Hematopoietic multipotent progenitor cell treated with erythropoietin and hydrocortisone succinate and interleukin-3 and kit ligand, for 6 days (in vitro differentiated cells): ENCODE measurements around the gene UBE4B.
A peak's percentile ranks its signal among the peaks of the same experiment; 100 is the strongest.
"Not testable (repeated sequence)": the region's sequence is repeated elsewhere in the genome, so short reads cannot be mapped to it uniquely, and the experiment has no call there.

ENCODE experiments used
- DNase-seq: peaks from one replicate; pipeline ENCODE4 v3.0.0-alpha.2; 2015

Gene UBE4B

DNA sequence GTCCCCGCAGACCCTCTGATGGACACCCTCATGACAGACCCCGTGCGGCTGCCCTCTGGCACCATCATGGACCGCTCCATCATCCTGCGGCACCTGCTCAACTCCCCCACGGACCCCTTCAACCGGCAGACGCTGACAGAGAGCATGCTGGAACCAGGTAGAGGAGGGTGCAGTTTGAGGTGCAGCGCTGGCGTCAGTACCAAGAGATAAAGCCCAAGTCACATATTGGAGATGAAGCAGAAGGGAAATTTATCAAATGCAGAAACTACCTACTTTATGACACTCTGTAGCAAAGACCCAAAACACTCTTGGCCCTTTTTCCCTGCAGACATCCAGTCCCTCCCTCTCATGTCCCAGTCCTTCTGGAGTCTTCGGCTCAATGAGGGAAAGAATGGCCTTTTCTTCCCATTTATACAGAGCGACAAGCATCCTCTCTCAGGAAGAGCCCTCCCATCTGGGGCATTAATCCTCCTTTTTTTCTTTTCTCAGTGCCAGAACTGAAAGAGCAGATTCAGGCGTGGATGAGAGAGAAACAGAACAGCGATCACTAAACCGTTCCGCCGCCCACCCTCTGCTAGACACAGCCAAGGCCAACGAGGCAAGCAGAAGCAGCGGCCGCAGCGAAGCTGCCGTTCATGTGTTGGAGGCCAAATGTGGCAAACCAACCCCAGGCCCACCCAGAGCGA lies 146.8 kb downstream of the UBE4B start:
- no peak for DNase-seq

DNA sequence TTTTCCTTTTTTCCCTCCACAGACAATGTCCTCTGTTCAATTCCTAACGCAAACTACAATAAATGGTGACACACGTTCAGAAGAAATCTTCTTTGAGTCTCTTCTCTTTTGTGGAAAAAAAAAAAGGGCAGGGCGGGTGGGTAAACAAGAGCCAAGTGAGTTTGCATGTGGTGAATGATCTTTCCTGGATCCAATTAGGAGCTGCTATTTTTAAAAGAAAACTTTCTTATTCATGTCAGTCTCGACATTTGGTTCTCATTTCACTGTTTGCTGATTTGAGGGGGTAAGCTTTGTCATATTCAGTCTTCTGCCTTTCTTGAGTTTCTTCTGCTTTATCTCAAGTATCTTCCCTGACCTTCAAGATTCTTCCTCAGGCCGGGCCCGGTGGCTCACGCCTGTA lies 148.4 kb downstream of the UBE4B start:
- no peak for DNase-seq

DNA sequence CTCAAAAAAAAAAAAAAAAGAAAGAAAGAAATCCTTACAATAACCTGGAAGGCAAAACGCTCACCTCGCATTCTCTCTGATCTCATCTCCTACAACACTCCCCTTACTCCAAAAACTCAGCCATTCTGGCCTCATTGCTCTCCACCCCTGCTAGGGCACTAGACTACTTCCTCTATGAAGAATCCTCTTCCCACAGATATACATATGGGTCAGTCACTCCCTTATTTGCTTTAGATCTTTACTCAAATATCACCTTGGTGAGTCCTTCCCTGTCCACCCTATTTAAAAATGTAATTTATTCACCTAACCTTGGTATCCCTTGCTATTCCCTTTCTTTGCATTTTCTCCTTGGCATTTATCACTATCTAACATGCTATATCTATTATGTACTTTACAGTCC lies 153.0 kb downstream of the UBE4B start:
- no peak for DNase-seq

DNA sequence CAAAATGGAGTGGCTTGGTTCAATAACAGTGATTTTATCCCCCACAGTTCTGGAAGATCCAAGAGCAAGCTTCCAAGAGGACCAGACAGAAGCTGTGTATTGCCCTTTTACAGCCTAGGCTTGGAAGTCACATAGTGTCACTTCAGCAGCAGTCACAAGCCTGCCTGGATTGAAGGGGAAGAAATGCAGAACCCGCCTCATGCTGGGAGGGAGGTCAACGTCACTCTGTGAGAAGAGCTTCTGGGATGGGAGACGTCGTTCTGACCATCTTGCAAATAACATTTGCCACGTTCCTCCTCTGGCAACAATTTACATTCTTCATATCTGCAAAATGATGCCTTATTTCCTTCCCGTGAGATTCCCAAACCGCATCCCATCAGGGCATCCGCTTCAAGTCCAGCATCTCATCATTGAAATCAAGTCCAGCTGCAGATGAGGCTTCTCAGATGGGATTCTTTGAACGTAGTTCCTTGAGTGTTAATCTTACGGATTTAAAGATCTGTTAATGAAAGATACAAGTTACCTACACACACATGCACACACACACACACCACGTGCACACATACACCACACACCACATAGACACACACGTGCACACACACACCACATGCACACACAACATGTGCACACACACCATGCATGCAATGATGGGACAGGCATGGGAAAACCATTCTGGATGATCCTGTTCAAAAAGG lies 153.7 kb downstream of the UBE4B start:
- no peak for DNase-seq

DNA sequence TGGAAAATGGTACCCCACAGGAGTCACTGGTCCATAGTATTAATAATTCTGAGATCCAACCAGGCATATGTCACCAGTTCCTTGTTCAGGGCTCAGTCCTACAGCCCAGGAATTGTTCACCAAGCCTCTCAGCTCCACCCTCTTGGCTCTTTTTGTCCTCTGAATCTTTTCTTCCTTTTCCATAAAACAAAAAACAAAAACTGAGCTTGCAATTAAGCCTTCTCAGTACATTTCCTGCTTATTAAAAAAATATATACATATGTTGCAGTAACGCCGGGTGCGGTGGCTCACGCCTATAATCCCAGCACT lies 154.2 kb downstream of the UBE4B start:
- DNase-seq, result no peak

DNA sequence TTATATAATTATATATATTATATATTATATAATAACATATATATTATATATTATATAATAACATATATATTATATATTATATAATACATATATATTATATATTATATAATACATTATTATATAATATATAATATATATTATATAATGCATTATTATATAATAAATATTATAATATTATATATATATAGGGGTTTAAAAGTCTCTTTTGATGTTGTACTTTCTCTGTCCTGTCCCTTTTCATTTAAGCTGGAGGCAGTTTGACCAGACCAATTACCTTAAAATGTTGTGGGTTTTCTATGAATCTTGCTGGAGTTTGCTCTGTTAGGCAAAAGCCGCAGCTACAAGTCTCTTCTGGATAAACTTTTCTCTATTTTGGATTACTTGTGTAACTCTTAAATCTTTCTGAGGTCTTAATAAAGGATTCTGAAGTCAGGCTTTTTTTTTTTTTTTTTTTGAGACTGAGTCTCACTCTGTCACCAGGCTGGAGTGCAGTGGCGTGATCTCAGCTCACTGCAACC lies 155.4 kb downstream of the UBE4B start:
- peak; percentile 9 for DNase-seq

DNA sequence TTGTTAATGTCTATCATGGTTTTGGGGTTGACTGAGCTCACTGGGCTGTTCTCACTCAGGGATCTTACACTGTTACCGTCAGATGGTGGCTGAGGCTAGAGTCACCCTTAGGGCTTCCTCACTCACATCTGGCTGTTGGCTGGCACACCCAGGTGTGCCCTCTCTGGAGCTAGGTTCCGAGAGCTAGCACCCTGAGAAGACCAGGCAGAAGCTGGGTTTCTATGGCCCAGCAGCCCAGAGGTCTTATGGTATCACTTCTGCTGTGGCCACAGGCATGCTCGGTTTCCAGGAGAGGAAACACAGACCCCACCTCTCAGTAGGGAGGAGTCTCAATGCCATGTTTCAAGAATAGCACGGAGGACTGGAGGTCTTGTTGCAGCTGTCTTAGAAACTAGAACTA lies 156.9 kb downstream of the UBE4B start:
- DNase-seq, result no peak

DNA sequence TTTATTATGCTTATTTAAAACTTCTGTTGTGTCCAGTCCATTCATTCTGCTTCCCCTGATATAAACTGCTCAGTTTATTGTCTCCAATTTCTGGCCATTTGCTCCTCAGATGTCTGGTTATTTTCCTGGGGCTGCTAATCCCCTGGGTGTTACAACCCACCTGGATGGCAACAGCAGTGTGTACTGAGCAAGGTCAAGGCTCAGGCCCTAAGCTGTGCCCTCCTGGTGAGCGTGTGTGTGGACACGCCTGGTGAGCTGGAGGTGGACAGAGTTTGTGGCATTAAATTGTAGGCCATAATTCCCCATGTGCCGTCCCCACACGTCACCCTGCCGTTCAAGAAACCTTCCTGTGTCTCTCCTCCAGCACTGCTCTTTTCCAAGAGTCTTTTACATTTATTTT lies 159.5 kb downstream of the UBE4B start:
- DNase-seq, result no peak

DNA sequence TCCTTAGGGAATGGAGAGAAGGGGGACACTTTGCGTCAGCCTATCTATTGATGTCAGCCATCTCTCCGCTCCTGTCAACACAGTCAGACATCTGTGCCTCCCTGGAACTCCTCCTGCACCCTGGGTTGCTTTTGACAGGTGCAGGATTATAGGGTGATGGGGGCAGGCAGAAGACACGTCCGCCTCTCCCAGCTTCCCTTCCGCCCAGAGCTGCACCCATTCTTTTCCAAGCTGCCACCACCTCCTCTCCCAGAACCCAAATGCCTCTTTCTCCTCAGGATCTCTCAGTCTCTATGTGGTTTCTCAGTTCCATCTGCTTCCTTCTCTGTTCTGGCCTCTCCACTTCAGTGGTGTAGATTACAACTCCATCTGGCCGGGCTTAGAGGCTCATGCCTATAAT lies 160.5 kb downstream of the UBE4B start:
- DNase-seq, result no peak

DNA sequence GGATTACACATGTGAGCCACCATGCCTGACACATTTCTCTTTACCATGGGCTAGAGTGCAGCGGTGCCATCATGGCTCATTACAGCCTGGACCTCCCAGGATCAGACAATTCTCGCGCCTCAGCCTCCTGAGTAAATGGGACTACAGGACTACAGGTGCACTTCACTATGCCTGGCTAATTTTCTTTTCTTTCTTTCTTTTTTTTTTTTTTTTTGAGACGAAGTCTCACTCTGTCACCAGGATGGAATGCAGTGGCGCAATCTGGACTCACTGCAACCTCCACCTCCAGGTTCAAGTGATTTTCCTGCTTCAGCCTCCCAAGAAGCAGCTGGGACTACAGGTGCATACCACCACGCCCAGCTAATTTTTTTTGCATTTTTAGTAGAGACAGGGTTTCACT lies 162.8 kb downstream of the UBE4B start:
- DNase-seq, result no peak

DNA sequence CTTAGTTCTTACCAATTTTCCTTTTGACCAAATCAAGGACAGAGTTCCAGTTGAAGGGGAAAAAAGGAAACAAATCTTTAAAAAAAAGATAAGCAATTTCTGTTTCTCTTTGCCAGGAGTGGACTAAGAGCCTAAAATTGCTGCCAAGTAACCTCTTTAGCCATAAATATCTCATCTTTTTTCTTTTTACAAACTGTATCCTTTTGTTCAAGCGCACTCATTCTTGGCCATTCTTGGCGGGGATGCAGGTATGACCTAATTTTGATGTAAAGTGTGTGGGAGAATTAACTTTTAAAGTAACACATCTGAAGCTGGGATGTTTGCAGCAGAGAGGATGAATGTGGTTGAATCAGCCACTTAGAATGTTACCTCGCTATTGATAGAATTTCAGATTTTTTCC lies 164.2 kb downstream of the UBE4B start:
- no peak for DNase-seq

DNA sequence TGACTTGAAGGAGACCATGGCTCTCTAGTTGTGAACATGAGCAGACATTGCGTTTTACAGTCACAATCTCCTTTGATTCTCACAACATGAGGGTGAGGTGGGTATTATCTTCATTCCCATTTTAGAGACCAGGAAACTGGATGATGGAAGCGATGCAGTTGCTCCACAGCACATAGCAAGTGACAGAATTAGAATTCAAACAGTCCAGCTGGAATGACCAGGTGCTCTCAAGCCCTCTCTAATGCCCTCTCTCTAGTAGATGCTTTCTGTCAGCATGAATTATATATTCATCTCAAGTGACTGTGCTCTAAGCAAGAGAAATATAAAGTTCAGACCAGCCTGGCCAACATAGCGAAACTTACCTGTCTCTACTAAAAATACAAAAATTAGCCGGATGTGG lies 167.9 kb downstream of the UBE4B start:
- DNase-seq, result no peak

DNA sequence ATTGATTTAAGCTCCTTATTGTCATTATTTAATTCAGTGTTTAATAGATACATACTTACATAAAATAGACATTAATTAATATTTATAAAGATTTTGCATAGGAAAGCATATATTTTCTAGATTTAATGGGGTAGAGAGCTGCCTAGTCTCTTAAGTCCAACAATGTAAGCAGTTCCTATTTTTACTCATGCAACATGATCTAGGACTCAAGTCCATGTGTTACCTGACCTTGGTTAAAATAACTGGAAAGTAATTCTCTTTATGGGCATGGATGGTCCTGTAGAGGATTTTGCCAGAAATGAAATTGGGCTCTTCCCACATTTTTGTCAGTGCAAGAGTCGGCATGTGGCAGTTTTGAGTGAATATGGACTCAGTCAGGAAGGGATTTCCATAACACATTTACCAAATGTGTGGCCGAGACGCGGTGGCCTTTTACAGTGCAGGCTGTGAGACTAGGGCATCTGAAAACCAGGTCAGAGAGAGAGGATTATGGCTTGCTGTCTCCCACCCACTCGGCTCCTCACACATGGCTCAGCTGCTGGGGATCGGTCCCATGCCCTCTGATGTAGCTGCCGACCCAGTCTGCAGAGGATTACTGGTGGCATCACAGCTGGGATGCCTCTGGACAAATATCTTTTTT lies 171.4 kb downstream of the UBE4B start:
- DNase-seq, result no peak

DNA sequence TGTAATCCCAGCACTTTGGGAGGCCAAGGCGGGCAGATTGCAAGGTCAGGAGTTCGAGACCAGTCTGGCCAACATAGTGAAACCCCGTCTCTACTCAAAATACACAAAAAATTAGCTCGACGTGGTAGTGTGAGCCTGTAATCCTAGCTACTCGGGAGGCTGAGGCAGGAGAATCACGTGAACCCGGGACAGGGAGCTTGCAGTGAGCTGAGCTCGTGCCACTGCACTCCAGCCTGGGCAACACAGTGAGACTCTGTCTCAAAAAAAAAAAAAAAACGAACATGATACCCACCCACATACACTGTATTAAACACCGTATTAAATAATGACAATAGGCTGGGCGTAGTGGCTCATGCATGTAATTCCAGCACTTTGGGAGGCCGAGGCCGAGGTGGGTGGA lies 172.4 kb downstream of the UBE4B start:
- not testable (repeated sequence) for DNase-seq

DNA sequence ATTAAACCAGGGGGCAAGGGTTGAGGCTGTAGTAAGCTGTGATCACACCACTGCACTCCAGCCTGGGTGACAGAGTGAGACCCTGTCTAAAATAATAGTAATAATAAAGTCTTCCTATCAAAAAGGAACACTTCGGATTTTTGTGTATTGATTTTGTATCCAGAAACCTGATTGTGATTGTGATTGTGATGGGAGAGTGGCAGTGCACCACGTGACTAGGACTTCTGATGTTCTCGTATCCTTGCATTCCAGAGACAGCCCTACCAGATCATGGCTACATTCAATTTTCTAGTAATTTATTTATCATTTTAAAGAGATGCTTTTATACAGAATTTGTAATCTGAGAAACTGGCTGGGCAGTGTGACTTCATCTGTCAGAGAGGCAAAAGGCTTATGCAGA lies 175.1 kb downstream of the UBE4B start:
- DNase-seq, result no peak

DNA sequence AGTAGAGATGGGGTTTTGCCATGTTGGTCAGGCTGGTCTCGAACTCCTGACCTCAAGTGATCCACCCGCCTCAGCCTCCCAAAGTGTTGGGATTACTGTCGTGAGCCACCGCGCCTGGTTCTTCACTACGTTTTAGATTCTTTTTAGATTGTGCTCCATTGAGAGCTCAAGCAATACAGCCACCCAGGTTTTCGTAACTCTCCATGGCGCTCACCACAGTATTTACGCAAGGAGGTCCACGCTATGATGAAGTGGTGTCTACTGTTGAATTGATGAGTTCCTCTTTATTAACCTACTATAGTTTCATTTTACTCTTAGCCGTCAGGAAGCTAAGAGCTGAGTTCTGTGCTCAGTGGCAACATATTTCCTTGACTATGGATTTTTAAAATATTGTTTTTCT lies 175.8 kb downstream of the UBE4B start:
- DNase-seq, result peak; percentile 64

DNA sequence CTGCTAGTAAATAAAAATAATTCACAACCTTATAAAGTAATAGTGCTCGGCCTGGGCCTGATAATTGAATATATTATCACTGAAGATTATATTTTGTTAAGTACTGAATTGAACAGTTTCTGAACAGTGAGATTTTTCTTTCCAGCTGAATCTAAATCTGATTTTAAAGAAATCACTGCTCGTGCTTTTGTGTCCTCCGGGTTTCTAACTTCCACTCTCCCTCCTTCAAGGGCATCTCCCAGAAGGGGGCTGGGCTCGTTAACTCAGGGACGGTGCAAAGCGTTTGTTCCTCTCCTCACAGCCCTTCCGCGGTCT lies 176.8 kb downstream of the UBE4B start:
- DNase-seq, result no peak

DNA sequence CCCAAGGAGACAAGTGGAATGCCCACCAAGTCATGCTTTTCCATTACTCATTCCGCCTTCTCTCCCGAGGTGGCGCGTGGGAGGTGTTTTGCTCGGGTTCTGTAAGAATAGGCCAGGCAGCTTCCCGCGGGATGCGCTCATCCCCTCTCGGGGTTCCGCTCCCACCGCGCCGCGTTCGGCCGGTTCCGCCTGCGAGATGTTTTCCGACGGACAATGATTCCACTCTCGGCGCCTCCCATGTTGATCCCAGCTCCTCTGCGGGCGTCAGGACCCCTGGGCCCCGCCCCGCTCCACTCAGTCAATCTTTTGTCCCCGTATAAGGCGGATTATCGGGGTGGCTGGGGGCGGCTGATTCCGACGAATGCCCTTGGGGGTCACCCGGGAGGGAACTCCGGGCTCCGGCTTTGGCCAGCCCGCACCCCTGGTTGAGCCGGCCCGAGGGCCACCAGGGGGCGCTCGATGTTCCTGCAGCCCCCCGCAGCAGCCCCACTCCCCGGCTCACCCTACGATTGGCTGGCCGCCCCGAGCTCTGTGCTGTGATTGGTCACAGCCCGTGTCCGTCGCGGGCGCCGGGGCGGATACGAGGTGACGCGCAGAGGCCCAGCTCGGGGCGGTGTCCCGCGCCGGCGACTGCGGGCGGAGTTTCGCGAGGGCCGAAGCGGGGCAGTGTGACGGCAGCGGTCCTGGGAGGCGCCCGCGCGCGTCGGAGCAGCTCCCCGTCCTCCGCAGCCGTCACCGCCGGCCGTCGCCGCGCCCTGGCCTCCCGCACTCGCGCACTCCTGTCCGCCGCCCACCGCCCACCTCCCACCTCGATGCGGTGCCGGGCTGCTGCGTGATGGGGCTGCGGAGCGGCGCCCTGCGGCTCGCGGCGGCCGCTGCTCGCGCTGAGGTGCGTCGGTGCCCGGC lies 177.4 kb downstream of the UBE4B start, which contains the start of gene KIF1B:
KIF1B (plus strand) TSS at position 666 of the 906 bp plus-strand sequence. CDS start 21,759 bp downstream, outside the sequence.
- DNase-seq, result peak; percentile 97

DNA sequence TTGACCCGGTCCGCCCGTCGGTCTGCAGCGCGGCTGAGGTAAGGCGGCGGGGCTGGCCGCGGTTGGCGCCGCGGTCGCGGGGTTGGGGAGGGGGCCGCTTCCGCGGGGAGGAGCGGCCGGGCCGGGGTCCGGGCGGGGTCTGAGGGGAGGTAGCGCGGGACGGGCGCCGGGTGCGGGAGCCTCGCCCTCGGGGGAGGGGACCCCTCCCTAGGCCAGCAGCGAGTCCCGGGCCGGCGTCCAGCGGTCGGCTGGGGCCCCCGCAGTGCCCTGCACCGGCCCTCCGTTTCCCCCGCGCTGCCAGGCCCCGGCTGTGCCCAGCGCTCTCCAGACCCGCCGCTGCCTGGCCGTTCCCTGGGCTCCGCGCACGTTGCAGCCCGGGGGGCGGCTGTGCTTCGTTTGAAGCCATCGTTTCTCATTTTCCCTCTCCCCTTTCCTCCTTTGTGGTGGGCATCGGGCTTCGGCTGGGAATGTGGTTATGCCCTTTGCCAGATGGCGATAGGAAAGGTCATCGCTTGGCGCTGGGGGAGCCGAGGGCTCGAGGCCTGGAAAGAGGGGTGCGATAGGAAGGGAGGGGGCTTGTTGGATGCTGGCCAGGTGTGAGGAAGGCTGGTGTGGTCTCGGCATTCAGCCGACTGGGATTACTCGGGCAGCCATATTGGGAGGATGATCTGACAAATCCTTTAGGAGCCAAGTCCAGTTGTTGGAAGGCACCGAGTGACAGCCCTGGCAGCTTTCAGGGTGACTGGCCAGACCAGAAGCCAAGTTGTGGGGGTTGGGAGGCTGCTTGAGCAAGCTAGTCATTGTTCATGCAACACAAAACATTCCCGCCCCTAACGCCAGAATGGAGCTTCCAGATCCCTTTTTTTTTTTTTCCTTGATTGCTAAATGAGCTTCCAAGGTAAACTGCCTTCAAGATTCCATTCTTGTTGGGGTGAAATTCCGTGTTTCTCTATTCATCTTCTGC lies 178.4 kb downstream of the UBE4B start:
- DNase-seq, result peak; percentile 53

DNA sequence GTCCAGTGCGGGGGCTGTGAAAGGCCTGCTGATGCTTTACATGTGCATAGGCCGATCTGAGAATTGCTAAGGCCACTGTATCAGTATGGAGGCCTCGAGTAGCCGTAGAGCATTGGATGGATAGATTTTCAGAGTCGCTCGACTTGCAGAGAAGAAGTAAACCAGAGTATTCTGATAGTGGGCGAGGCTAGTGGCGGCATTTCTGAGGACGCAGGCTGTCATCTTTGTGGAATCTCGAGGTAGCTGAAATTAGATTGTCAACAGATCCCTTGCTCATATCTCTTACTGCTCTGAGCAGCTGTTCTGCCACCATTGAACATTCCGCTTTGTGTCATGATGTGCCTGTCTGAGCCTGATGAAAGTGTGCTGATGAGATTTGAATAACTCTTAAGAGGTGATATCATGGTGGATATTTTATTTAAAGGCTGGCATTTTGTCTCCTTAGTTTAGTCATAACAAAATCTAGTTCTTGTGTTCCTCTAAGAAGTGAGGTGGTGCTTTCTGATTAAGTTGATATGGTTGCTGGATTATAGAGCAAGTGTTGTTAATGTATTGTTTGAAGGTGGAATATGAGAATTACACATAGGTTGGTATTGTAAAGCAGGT lies 179.2 kb downstream of the UBE4B start:
- peak; percentile 8 for DNase-seq

DNA sequence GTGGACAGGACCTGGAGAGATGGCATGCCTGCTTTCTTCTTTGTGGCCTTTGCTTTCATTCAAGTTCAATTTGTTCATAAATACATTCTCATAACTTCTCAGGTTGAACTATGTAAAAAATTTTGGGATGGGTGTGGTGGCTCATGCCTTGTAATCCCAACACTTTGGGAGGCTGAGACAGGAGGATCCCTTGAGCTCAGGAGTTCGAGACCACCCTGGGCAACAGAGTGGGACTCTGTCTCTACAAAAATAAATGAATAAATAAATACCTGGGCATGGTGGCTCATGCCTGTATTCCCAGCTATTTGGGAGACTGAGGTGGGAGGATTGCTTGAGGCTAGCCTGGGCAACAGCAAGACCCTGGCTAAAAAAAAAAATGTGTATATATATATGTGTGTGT lies 179.7 kb downstream of the UBE4B start:
- DNase-seq, result no peak
